Panc1 (cell line): ENCODE results near the gene PHLDB1. TPM values are rescaled to one million over a fixed set of nuclear protein-coding genes. Genes with fewer than 3 reads are reported as not detected.

Source experiments
- ATAC-seq: fragments of 200-7000 bp; cut with Tn5 transposase; 2 replicates; pipeline ENCODE4 v1.9.1; 2020; ENCODE audit warnings: mild to moderate bottlenecking, moderate library complexity
- BruUV-seq: library from RNA; stranded (reverse); fragments of 400-500 nt; replicated peaks from 2 replicates; lab custom pipeline; 2021; lab: Mats Ljungman, UMichigan
- CTCF ChIA-PET: fragments of 300-600 bp; sonication (Branson Sonifier 250); formaldehyde crosslinking; loops from one replicate; lab custom pipeline; 2022; ENCODE audit warnings: antibody characterized with exemption; lab: Charles Lee
- POLR2A ChIA-PET: fragments of 300-600 bp; sonication (Branson Sonifier 250); formaldehyde crosslinking; loops from one replicate; lab custom pipeline; 2022; ENCODE audit warnings: antibody characterized with exemption; lab: Charles Lee
- DNase-seq: peaks from one replicate; pipeline ENCODE4 v3.0.0-alpha.2; 2010; ENCODE audit warnings: low read depth, low spot score
- H3K27ac ChIP-seq: 2 replicates; pipeline ENCODE4 v1.5.1; 2011; ENCODE audit warnings: mild to moderate bottlenecking, low read length, inconsistent platforms
- H3K27me3 ChIP-seq: fragments of 200-500 bp; sonication (Bioruptor generic); 2 replicates; pipeline ENCODE4 v1.6.0; 2014; ENCODE audit warnings: low read length, inconsistent platforms; ENCODE audit not compliant: control insufficient read depth, insufficient read depth
- H3K36me3 ChIP-seq: fragments of 200-500 bp; sonication (Bioruptor generic); 2 replicates; pipeline ENCODE4 v1.5.1; 2014; ENCODE audit warnings: inconsistent platforms, mild to moderate bottlenecking, low read length, moderate library complexity; ENCODE audit not compliant: control insufficient read depth, insufficient read depth
- H3K4me1 ChIP-seq: 2 replicates; pipeline ENCODE4 v1.5.1; 2011; ENCODE audit warnings: inconsistent platforms, mild to moderate bottlenecking, low read length, moderate library complexity; ENCODE audit not compliant: control insufficient read depth, insufficient read depth
- H3K4me3 ChIP-seq, 2 experiments: 2 replicates each; pipeline ENCODE4 v1.5.1; 2011 to 2012; ENCODE audit warnings: low read depth in 2 of 2, low read length in 2 of 2, mild to moderate bottlenecking in 2 of 2, inconsistent platforms in 1 of 2, moderate library complexity in 1 of 2
- H3K9me3 ChIP-seq: fragments of 200-500 bp; sonication (Bioruptor generic); 2 replicates; pipeline ENCODE4 v1.5.1; 2014; ENCODE audit warnings: low read depth, mild to moderate bottlenecking, inconsistent platforms, low read length, moderate library complexity; ENCODE audit not compliant: control insufficient read depth, insufficient read depth
- POLR2AphosphoS5 ChIP-seq: IDR thresholded peaks from 2 replicates; pipeline ENCODE4 v1.6.1; 2012; ENCODE audit warnings: mild to moderate bottlenecking, low read depth, low read length, moderate library complexity
- REST ChIP-seq, 2 experiments: IDR thresholded peaks; 2 replicates each; pipeline ENCODE4 v1.6.1; 2011 to 2012; ENCODE audit warnings: low read depth in 2 of 2, control low read depth in 1 of 2, low read length in 1 of 2, mild to moderate bottlenecking in 1 of 2, moderate library complexity in 1 of 2; ENCODE audit not compliant: insufficient read depth in 1 of 2
- SIN3A ChIP-seq: IDR thresholded peaks from 2 replicates; pipeline ENCODE4 v1.6.1; 2012; ENCODE audit warnings: low read depth, mild to moderate bottlenecking, low read length, moderate library complexity, borderline replicate concordance; ENCODE audit not compliant: insufficient read depth
- TCF7L2 ChIP-seq: IDR thresholded peaks from 2 replicates; pipeline ENCODE4 v1.6.1; 2011; ENCODE audit warnings: mild to moderate bottlenecking, low read depth, low read length, inconsistent platforms
- in situ Hi-C: cut with HindIII; loops from 2 replicates; pipeline ENCODE4 v1.10.0; 2016; ENCODE audit warnings: low sequenced_read_pairs, low pct_unique_long_range_greater_than_20kb
- intact Hi-C: fragments of 100-400 bp; cut with micrococcal nuclease; formaldehyde crosslinking; loops from one replicate; pipeline ENCODE4 v1.10.0; 2022; ENCODE audit not compliant: unreplicated experiment
- total RNA-seq: library from RNA; stranded (reverse); gene quantifications from one replicate; pipeline ENCODE4 v1.2.1, GENCODE V29; 2021; ENCODE audit not compliant: unreplicated experiment
- TF ChIP-seq, protein P1 (sequence below): fragments of 450-650 bp; IDR thresholded peaks from 2 replicates; pipeline ENCODE4 v1.5.1; 2017; ENCODE audit warnings: mild to moderate bottlenecking

PHLDB1 gene
- total RNA-seq, 1 experiment from 2014 or later = 97.7 TPM

DNA sequence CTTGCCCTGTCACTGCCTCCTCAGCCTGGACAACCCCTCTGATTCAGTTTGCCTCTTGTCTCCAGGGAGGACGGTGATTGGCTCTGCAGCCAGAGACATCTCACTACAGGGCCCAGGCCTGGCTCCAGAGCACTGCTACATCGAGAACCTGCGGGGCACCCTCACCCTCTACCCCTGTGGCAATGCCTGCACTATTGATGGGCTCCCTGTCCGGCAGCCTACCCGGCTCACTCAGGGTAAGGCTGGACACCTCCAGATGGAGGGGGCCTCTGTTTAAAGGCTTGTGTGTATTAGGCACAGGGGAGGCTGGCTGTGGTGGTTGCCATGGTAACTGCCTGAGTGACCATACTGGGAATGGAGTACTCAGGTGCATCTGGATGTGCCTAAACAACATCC is 8.6 kb downstream of the PHLDB1 start:
- Histone ChIP-seq H3K27me3 (no peaks in the 10 kb centered on the region), H3K4me1 (peaks cover 26% of the 10 kb centered on the region), H3K36me3 (no peaks in the 10 kb centered on the region), H3K4me3 (no peak overlapping the region), H3K9me3 (no peaks in the 10 kb centered on the region), H3K27ac (no peak overlapping the region)
- ATAC-seq = no peak
- no peak for DNase-seq
- no TSS peak for BruUV-seq
- TF ChIP-seq, protein P1, sequence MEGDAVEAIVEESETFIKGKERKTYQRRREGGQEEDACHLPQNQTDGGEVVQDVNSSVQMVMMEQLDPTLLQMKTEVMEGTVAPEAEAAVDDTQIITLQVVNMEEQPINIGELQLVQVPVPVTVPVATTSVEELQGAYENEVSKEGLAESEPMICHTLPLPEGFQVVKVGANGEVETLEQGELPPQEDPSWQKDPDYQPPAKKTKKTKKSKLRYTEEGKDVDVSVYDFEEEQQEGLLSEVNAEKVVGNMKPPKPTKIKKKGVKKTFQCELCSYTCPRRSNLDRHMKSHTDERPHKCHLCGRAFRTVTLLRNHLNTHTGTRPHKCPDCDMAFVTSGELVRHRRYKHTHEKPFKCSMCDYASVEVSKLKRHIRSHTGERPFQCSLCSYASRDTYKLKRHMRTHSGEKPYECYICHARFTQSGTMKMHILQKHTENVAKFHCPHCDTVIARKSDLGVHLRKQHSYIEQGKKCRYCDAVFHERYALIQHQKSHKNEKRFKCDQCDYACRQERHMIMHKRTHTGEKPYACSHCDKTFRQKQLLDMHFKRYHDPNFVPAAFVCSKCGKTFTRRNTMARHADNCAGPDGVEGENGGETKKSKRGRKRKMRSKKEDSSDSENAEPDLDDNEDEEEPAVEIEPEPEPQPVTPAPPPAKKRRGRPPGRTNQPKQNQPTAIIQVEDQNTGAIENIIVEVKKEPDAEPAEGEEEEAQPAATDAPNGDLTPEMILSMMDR = no peak
- TF ChIP-seq TCF7L2 (no peak), REST (IDR thresholded peaks at IDR 0.05; ENCODE audit: insufficient read depth in 1 of 2, low read depth in 2 of 2, low read length in 1 of 2) (no peak), POLR2AphosphoS5 (no peak), SIN3A (no peak)
- intact Hi-C loops = no loop called here
- CTCF ChIA-PET = no interaction called here
- POLR2A ChIA-PET = no interaction called here
- in situ Hi-C loops = no loop called here

DNA sequence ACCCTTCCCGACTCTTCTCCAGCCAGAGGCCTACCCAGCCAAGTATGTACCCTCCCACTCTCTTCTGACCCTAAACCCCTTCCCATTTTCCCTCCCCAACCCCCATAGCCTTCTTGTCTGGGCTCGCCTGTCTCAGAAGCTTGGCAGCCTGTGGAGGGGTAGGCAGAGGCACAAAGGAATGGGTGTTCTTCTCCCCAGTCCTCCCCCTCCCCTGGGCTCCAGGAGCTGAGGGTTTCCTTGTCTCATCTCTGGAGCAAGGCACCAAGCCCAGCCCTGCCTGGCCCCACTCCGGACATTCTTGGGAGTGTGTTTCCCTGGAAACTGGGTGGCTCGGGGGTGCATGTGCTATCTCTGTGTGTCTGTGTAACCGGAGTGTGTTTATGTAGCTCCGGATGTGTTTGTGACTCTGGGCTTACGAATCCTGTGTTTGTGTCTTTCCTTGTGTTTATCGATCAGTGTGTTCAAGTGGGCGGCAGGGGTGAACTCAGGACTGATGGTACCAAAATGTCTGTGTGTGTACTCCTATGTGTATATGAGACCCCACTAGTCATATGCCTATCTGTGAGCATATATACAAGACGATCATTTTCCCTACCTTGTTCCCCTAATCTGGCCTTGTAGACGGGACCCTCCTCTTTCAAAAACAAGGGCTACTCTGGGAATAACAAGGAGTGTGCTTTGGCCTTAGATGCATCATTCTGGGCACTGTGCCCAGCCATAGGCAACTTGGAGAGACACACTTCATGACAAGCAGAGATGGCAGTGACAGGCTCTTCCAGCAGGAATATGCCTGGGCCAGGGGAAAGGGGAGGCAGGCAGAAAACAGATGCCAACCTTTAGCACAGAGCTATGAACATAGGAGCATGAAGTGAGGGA is 10.9 kb downstream of the PHLDB1 start:
- no peaks in the 10 kb centered on the region for H3K27me3 ChIP-seq
- ChIA-PET POLR2A (interaction anchor here (0.6 kb wide), 1 partner anchor 8 kb away, joined by 11 read pairs; no protein-coding TSS in a partner anchor), CTCF (interaction anchor here (0.6 kb wide), 1 partner anchor 465 kb away, joined by 4 read pairs; no protein-coding TSS in a partner anchor)
- H3K36me3 ChIP-seq = no peaks in the 10 kb centered on the region
- in situ Hi-C loops (no loop called here), intact Hi-C loops (no loop called here)
- H3K4me3 ChIP-seq = no peak overlapping the region
- no peak overlapping the region for H3K27ac ChIP-seq
- no TSS peak for BruUV-seq
- ATAC-seq (no peak), DNase-seq (no peak)
- H3K4me1 ChIP-seq = peaks cover 41% of the 10 kb centered on the region
- TF ChIP-seq SIN3A (no peak), REST (IDR thresholded peaks at IDR 0.05; ENCODE audit: insufficient read depth in 1 of 2, low read depth in 2 of 2, low read length in 1 of 2) (no peak), POLR2AphosphoS5 (no peak)
- TF ChIP-seq, protein P1 = no peak
- H3K9me3 ChIP-seq = no peaks in the 10 kb centered on the region
